Heart left ventricle (tissue), 16 donors: ENCODE results near the gene TAP1. TPM values are rescaled to one million over a fixed set of nuclear protein-coding genes. Genes with fewer than 3 reads are reported as not detected.

ENCODE experiments used
- ATAC-seq, 4 donors: fragments of 200-7000 bp; cut with Tn5 transposase; one replicate each; pipeline ENCODE4 v1.9.1; 2020 to 2022; ENCODE audit warnings: moderate library complexity in 4 of 4, mild to moderate bottlenecking in 3 of 4, moderate number of reproducible peaks in 1 of 4
- DNase-seq, 5 donors: peaks; one replicate each; pipeline ENCODE4 v3.0.0-alpha.2; 2020
- H3K27ac ChIP-seq, 12 donors: fragments of 200-600 bp; sonication (generic) in 4 of 12; one replicate each; pipeline versions ENCODE4 v1.5.0 to v1.8.0; 2016 to 2022; ENCODE audit warnings: mild to moderate bottlenecking in 2 of 12
- H3K27me3 ChIP-seq, 9 donors: fragments of 200-600 bp; sonication (generic) in 2 of 9; one replicate each; pipeline versions ENCODE4 v1.5.1 to v1.8.0; 2016 to 2022; ENCODE audit warnings: mild to moderate bottlenecking in 3 of 9
- H3K36me3 ChIP-seq, 9 donors: fragments of 200-600 bp; sonication (generic) in 2 of 9; one replicate each; pipeline versions ENCODE4 v1.5.0 to v1.8.0; 2018 to 2022; ENCODE audit warnings: mild to moderate bottlenecking in 2 of 9
- H3K4me1 ChIP-seq, 12 donors: fragments of 200-600 bp; sonication (generic) in 4 of 12; one replicate each; pipeline versions ENCODE4 v1.5.0 to v1.8.0; 2016 to 2022; ENCODE audit warnings: mild to moderate bottlenecking in 3 of 12
- H3K4me3 ChIP-seq, 12 donors: fragments of 200-600 bp; sonication (generic) in 4 of 12; one replicate each; pipeline versions ENCODE4 v1.5.0 to v1.8.0; 2017 to 2022; ENCODE audit warnings: mild to moderate bottlenecking in 9 of 12, moderate library complexity in 4 of 12
- H3K9me3 ChIP-seq, 12 donors: fragments of 200-600 bp; sonication (generic) in 4 of 12; one replicate each; pipeline versions ENCODE4 v1.5.0 to v1.8.0; 2016 to 2022; ENCODE audit warnings: mild to moderate bottlenecking in 1 of 12
- CTCF ChIP-seq, 12 donors: fragments of 200-600 bp; sonication (generic) in 4 of 12; IDR thresholded peaks; one replicate each; pipeline versions ENCODE4 v1.5.0 to v1.8.0; 2018 to 2022; ENCODE audit warnings: antibody characterized with exemption in 12 of 12, mild to moderate bottlenecking in 5 of 12
- POLR2A ChIP-seq, 2 donors: fragments of 450-650 bp; IDR thresholded peaks; one replicate each; pipeline ENCODE4 v1.6.1; 2017; ENCODE audit warnings: antibody characterized with exemption in 2 of 2, mild to moderate bottlenecking in 2 of 2, moderate library complexity in 2 of 2
- WGBS, 4 donors: extraction: QIAGEN DNeasy Blood & Tissue Kit in 2 of 4; methylation state at CpG; one replicate each; pipeline versions ENCODE4 v1.1.5 to v1.1.7; 2013 to 2018; 5-methylcytosine and 5-hydroxymethylcytosine counted together
- intact Hi-C, 10 donors: fragments of 100-400 bp; cut with DNase I; formaldehyde crosslinking; loops; one replicate each; pipeline versions ENCODE4 v1.11.1 to v1.14.2; 2022
- polyA plus RNA-seq, 2 donors: library from polyadenylated mRNA; stranded (reverse); fragments of 200-250 nt; gene quantifications; one replicate each; pipeline ENCODE4 v1.2.3, GENCODE V29; 2013
- total RNA-seq, 9 donors: library from RNA; depleted of rRNA in 2 of 9; stranded (reverse); fragments of >200 nt in 2 of 9; fragmentation: NEBNext Ultra II Directional in 3 of 9; extraction: Animal tissue kit (Norgen Biotek cat#: 25700) in 3 of 9; gene quantifications; one replicate each; pipeline versions ENCODE4 v1.1.0 to v1.2.4, GENCODE V29; 2016 to 2023
- donor health status: ischemic (EF 13 %, LVEDD 7.1; RV severe dilation, severe dysfunction).
- donor health status: healthy with polysubstance abuse.
- donor health status: DM: no; HTN: yes; CAD: no.
- donor health status: DM: no; HTN: no; CAD: no.
- donor health status: ischemic (EF 25% LVEDD 6.9; RV normal size, moderate dysfunction).
- donor health status: ischemic (EF 25% LVEDD 5.7; RV mildly dilated, moderate dysfunction).
- donor health status: healthy.
- donor health status: DM: yes; HTN: yes; CAD: no.
- donor health status: ischemic (EF 35%, LVEDD 5.7; RV mildly dilated, moderate dysfunction).
- donor health status: nonischemic (EF 11% LVEDD 7.7; RV severe dilation, severe dysfunction).
- donor health status: DM: yes; HTN: yes; CAD: no.
- donor health status: PGD.
- donor health status: ischemic (EF 29% LVEDD 5.4; RV normal size, mild dysfunction).
- donor health status: nonischemic (EF 23%, LVEDD 6.1; RV moderate dilation, normal function).

Gene TAP1
- total and polyA plus RNA-seq, 11 donors = 15.1 to 207 (median 21.6) TPM

GRCh38 chr6:32890831-32891230 lies 37.3 kb upstream of the TAP1 start:
- H3K27me3 ChIP-seq = no peaks in the 10 kb centered on the region
- peaks cover 0 to 23% (median 6%) of the 10 kb centered on the region in 12 donors for H3K4me1 ChIP-seq
- no peak overlapping the region for H3K4me3 ChIP-seq
- ATAC-seq = no peak
- 36 to 53% (median 39%) methylated on average over 1 of the region's 1 CpG for WGBS, 4 donors
- H3K9me3 ChIP-seq = no peaks in the 10 kb centered on the region
- intact Hi-C loops = loop anchor here in 2 of 10 donors (5.0 to 10.0 kb wide), 2 partner anchors 54 to 356 kb away; partner anchors contain the start of gene HLA-DMB (in 1 of the 2)
- no peak overlapping the region for H3K27ac ChIP-seq
- no peak for DNase-seq
- H3K36me3 ChIP-seq = no peaks in the 10 kb centered on the region
- TF ChIP-seq CTCF (IDR thresholded peaks at IDR 0.05) (no peak), POLR2A (IDR thresholded peaks at IDR 0.05) (no peak)

GRCh38 chr6:32889533-32889932 lies 36.0 kb upstream of the TAP1 start:
- Histone ChIP-seq H3K36me3 (no peaks in the 10 kb centered on the region), H3K9me3 (no peaks in the 10 kb centered on the region), H3K4me1 (peaks cover 0 to 14% (median 0%) of the 10 kb centered on the region in 12 donors), H3K27ac (no peak overlapping the region), H3K4me3 (no peak overlapping the region), H3K27me3 (no peaks in the 10 kb centered on the region)
- DNase-seq (no peak), ATAC-seq (no peak)
- intact Hi-C loops = loop anchor here in 9 of 10 donors (5.0 kb wide), 1 partner anchor 43 kb away; no protein-coding TSS in a partner anchor
- TF ChIP-seq POLR2A (IDR thresholded peaks at IDR 0.05) = no peak
- no peak for TF ChIP-seq CTCF (IDR thresholded peaks at IDR 0.05)
- 26 to 63% (median 49%) methylated on average over 1 of the region's 1 CpG for WGBS, 4 donors

GRCh38 chr6:32888576-32888975 lies 35.1 kb upstream of the TAP1 start:
- H3K4me1 ChIP-seq = peaks cover 0 to 19% (median 0%) of the 10 kb centered on the region in 12 donors
- no peaks in the 10 kb centered on the region for H3K36me3 ChIP-seq
- WGBS, 4 donors = 80 to 96% (median 88%) methylated on average over 2 of the region's 2 CpGs
- no peak for ATAC-seq
- no peak overlapping the region for H3K27ac ChIP-seq
- intact Hi-C loops = loop anchor here in 9 of 10 donors (5.0 kb wide), 1 partner anchor 44 kb away; no protein-coding TSS in a partner anchor
- H3K9me3 ChIP-seq = no peaks in the 10 kb centered on the region
- no peak overlapping the region for H3K4me3 ChIP-seq
- TF ChIP-seq POLR2A (IDR thresholded peaks at IDR 0.05) (no peak), CTCF (IDR thresholded peaks at IDR 0.05) (no peak)
- DNase-seq = no peak
- H3K27me3 ChIP-seq = no peaks in the 10 kb centered on the region

GRCh38 chr6:32887616-32888015 lies 34.1 kb upstream of the TAP1 start:
- H3K27ac ChIP-seq = peak overlapping the region in 1 of 12 donors; percentile 60
- no peaks in the 10 kb centered on the region for H3K36me3 ChIP-seq
- H3K27me3 ChIP-seq = no peaks in the 10 kb centered on the region
- no peaks in the 10 kb centered on the region for H3K9me3 ChIP-seq
- H3K4me3 ChIP-seq = no peak overlapping the region
- TF ChIP-seq CTCF (IDR thresholded peaks at IDR 0.05) (no peak), POLR2A (IDR thresholded peaks at IDR 0.05) (no peak)
- H3K4me1 ChIP-seq = peaks cover 0 to 23% (median 0%) of the 10 kb centered on the region in 12 donors
- 81 to 90% (median 86%) methylated on average over 5 of the region's 5 CpGs for WGBS, 4 donors
- intact Hi-C loops = loop anchor here in 9 of 10 donors (1.0 to 5.0 kb wide), 4 partner anchors 45 to 99 kb away; no protein-coding TSS in a partner anchor
- DNase-seq = no peak
- ATAC-seq = no peak
